ENCODE data around the gene ACTN2.

DNA sequence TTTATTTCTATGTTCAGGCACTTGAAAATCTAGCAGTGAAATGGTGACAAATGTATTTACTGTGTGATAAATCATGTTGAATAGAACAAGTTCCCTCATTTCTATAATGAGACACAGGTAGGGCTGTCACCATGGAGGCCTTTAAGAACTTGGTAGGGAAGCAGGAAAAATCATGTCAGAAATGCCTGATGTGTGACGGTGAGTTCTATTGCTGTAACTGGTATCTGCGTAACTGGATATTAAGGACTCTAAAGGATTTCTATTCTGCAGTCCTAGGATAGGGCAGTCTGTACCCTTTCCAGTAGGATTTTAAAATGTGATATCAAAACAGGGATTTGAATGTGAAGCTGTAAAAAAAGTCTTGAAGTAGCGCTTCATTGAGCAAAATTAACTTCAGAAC is 15.5 kb downstream of the ACTN2 start:
- TF ChIP-seq CTCF (IDR thresholded peaks at IDR 0.05): no peak
- no peak for TF ChIP-seq POLR2A (IDR thresholded peaks at IDR 0.05)
